Thymus (tissue), 11 donors: Measurements from ENCODE around the gene PRKN. TPM values are rescaled to one million over a fixed set of nuclear protein-coding genes. Genes with fewer than 3 reads are reported as not detected.
A peak's percentile ranks its signal among the peaks of the same experiment; 100 is the strongest.

ENCODE experiments used
- DNase-seq, 9 donors: peaks; one replicate each; pipeline ENCODE4 v3.0.0-alpha.2; 2013; ENCODE audit warnings: low spot score in 9 of 9, low read depth in 6 of 9, missing footprints in 1 of 9
- H3K27ac ChIP-seq, 2 donors: one replicate each; pipeline ENCODE4 v1.5.1; 2013; ENCODE audit warnings: control low read depth in 1 of 2, low read depth in 1 of 2, low read length in 1 of 2, mild to moderate bottlenecking in 1 of 2, moderate library complexity in 1 of 2
- H3K27me3 ChIP-seq, 2 donors: one replicate each; pipeline ENCODE4 v1.5.1; 2013; ENCODE audit warnings: low read length in 1 of 2; ENCODE audit not compliant: control insufficient read depth in 2 of 2, insufficient read depth in 1 of 2
- H3K36me3 ChIP-seq, 2 donors: one replicate each; pipeline ENCODE4 v1.5.1; 2013; ENCODE audit warnings: low read length in 1 of 2, mild to moderate bottlenecking in 1 of 2, moderate library complexity in 1 of 2; ENCODE audit not compliant: control insufficient read depth in 2 of 2, insufficient read depth in 2 of 2
- H3K4me1 ChIP-seq, 2 donors: one replicate each; pipeline ENCODE4 v1.5.1; 2013; ENCODE audit warnings: low read length in 2 of 2; ENCODE audit not compliant: control insufficient read depth in 2 of 2, insufficient read depth in 2 of 2
- H3K4me3 ChIP-seq, 2 donors: one replicate each; pipeline ENCODE4 v1.5.1; 2013; ENCODE audit warnings: low read length in 2 of 2, control low read depth in 1 of 2, mild to moderate bottlenecking in 1 of 2
- H3K9me3 ChIP-seq, 2 donors: one replicate each; pipeline ENCODE4 v1.5.1; 2013; ENCODE audit warnings: low read length in 1 of 2, mild to moderate bottlenecking in 1 of 2; ENCODE audit not compliant: control insufficient read depth in 2 of 2, insufficient read depth in 1 of 2
- WGBS: extraction: QIAGEN DNeasy Blood & Tissue Kit; methylation state at CpG from one replicate; pipeline ENCODE4 v1.1.7; 2013; 5-methylcytosine and 5-hydroxymethylcytosine counted together
- polyA plus RNA-seq: library from polyadenylated mRNA; stranded (reverse); fragments of 200-250 nt; gene quantifications from one replicate; pipeline ENCODE4 v1.2.3, GENCODE V29; 2013
- total RNA-seq: library from RNA; stranded (reverse); fragments of 120-200 nt; gene quantifications from one replicate; pipeline ENCODE4 v1.2.4, GENCODE V29; 2013
- donor health status: healthy.

The PRKN gene
- total and polyA plus RNA-seq, 2 donors = 0.48 to 0.71 TPM

DNA sequence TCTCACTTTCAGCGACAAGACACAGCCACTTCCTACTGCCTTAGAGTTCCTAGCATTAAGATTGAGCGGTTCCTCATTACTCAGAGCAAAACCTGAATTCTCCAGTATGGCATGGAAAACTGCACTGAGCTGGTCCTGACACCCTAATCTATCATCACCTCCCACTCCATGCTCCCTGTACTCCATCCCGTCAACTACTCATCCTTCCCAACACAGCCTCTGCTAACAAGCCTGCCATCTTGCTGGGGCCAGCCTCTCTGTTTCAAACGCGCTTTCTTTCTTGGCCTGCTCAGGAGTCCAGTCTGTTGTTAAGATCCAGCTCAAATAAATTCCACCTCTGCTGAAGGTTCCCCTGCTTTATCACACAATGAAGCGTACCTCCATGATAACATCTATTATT lies 12.0 kb downstream of the PRKN start:
- no peak for DNase-seq
- H3K36me3 ChIP-seq = no peaks in the 10 kb centered on the region
- no peak overlapping the region for H3K4me3 ChIP-seq
- no peak overlapping the region for H3K27ac ChIP-seq
- no peaks in the 10 kb centered on the region for H3K4me1 ChIP-seq
- H3K9me3 ChIP-seq = peaks cover 0 to 3% of the 10 kb centered on the region in 2 donors
- no peaks in the 10 kb centered on the region for H3K27me3 ChIP-seq
- 94% methylated on average over 6 of the region's 6 CpGs for WGBS

DNA sequence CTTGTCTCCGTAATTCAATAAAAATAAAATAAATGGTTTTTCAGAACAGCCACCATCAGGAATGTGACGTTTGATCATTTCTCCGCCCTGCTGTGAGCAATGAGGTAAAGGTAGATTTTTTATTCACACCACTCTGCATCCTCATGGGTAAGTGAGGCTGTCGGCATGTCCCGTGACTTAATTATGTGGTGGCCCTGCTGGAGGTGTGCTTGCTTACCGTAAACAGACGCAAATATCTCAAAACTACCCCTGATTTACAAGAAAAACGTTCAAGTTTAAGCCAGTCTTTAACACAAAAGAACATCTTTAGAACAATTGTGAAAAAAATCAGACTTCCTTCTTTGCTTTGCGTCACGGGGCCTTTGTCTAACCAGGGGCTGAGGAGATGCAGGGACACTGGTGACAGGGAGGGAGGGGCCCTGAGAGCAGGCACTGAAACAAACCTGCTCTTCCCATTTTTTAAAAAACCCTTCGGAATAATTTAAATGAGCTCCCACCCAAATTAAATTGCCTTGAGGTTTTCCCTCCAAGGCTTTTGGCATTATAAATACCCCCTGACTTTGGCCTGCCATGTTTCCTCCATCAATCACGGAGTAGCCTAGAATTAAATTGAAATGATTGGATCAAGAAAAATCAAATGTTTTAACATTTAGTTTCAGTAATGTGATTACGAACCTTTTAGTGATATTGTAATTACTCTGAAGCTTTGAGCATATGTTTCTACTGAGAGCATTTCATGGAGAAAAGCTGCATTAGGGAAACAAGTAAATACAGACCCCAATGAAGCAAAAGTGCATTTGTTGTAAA lies 13.4 kb downstream of the PRKN start:
- H3K27me3 ChIP-seq = no peaks in the 10 kb centered on the region
- 84% methylated on average over 13 of the region's 13 CpGs for WGBS
- H3K4me1 ChIP-seq = no peaks in the 10 kb centered on the region
- peaks cover 0 to 3% of the 10 kb centered on the region in 2 donors for H3K9me3 ChIP-seq
- DNase-seq = no peak
- H3K4me3 ChIP-seq = no peak overlapping the region
- no peaks in the 10 kb centered on the region for H3K36me3 ChIP-seq
- no peak overlapping the region for H3K27ac ChIP-seq

DNA sequence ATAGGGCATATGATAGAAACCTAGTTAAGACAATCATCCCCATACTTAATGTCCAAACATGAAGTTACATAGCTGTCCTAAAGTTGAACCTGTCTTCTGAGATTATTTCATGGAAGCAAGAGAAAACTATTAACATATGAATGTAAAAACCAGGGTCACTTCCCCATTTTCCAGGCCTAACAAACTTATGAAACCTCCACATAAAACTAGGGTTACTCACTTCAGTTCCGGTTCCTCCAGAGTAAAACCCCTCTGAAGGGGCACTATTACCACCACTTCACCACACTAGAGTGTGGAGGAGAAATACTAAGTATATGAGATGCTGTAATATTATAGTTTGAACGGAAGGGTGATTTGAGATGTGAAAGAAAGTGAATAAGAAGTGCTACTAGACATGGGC lies 14.9 kb downstream of the PRKN start:
- H3K9me3 ChIP-seq = peaks cover 0 to 3% of the 10 kb centered on the region in 2 donors
- no peaks in the 10 kb centered on the region for H3K36me3 ChIP-seq
- H3K4me1 ChIP-seq = no peaks in the 10 kb centered on the region
- no peak for DNase-seq
- H3K4me3 ChIP-seq = no peak overlapping the region
- H3K27ac ChIP-seq = no peak overlapping the region
- 92% methylated on average over 2 of the region's 2 CpGs for WGBS
- H3K27me3 ChIP-seq = no peaks in the 10 kb centered on the region

DNA sequence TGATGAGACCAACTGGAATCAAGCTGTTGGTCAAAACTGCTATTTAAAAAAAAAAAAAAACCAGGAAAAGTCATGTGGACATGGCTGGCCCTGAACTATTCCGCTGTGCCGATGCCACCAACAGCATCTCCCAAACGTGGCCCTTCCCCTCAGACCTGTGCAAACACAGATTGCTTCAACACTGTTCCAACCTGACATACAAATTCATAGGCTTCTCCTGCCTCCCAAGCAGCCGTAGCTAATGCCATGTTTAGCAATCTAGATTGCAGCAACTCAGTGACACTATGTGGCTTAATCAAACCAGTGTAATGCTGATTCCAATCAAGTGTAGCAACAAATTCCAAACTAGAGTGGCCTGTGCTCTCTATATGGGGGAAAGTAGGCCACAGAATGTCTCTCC lies 16.2 kb downstream of the PRKN start:
- WGBS = 96% methylated on average over 4 of the region's 4 CpGs
- H3K36me3 ChIP-seq = no peaks in the 10 kb centered on the region

GRCh38 chr6:162710936-162711335 lies 16.6 kb downstream of the PRKN start:
- H3K27ac ChIP-seq = no peak overlapping the region
- no peak for DNase-seq
- whole genome bisulfite sequencing = 97% methylated on average over 2 of the region's 2 CpGs

More for the DNA sequence above, 16.2 kb downstream of the PRKN start:
- no peaks in the 10 kb centered on the region for H3K27me3 ChIP-seq
- H3K4me3 ChIP-seq = no peak overlapping the region
- H3K27ac ChIP-seq = no peak overlapping the region
- no peaks in the 10 kb centered on the region for H3K9me3 ChIP-seq
- DNase-seq = no peak
- no peaks in the 10 kb centered on the region for H3K4me1 ChIP-seq

DNA sequence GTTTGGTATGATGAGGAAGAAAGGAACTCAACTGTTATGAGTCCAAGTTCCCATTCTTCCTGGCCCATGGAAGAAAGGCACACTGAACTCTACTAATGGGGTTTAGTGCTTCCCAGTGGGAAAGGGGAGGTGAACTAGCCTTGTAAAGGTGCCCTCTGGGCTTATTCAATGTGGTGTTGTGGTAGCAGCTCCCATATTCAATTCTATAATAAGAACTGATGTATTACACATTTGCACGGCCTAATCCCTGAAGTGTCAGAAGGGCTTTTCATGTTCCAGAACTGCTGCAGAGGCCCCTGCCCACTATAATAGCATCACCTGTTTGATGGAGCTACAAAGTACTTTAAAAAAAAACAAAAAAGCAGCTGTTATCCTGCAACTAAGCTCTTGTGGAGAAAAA lies 17.1 kb downstream of the PRKN start:
- no peak for DNase-seq
- Histone ChIP-seq H3K36me3 (no peaks in the 10 kb centered on the region), H3K27ac (no peak overlapping the region), H3K4me1 (no peaks in the 10 kb centered on the region), H3K9me3 (no peaks in the 10 kb centered on the region), H3K27me3 (no peaks in the 10 kb centered on the region), H3K4me3 (no peak overlapping the region)
- 98% methylated on average over 1 of the region's 1 CpG for WGBS

More at GRCh38 chr6:162710936-162711335, 16.6 kb downstream of the PRKN start:
- H3K4me3 ChIP-seq = no peak overlapping the region
- H3K27me3 ChIP-seq = no peaks in the 10 kb centered on the region
- H3K36me3 ChIP-seq = no peaks in the 10 kb centered on the region
- no peaks in the 10 kb centered on the region for H3K4me1 ChIP-seq
- no peaks in the 10 kb centered on the region for H3K9me3 ChIP-seq

DNA sequence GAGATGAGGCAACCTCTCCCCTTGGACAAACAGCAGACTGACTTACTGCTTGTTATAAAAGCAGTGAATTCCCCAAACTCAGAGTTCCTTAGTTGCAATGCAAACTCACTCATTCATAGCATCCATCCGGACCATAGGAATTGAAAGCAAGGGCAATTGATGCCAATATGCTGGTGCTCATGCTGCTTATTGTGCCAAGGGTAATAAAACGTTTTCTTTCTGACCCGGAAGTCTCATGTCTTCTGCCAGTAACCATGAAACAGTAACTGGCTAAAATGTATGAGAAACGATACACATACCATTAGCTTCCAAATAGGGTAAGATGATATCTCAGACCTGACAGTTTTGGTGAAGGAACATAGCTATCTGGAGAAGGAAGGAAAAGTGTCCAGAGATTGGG lies 18.1 kb downstream of the PRKN start:
- Histone ChIP-seq H3K27me3 (no peaks in the 10 kb centered on the region), H3K4me1 (no peaks in the 10 kb centered on the region), H3K36me3 (no peaks in the 10 kb centered on the region), H3K4me3 (no peak overlapping the region), H3K9me3 (no peaks in the 10 kb centered on the region), H3K27ac (no peak overlapping the region)
- 89% methylated on average over 4 of the region's 4 CpGs for WGBS
- no peak for DNase-seq

- Histone ChIP-seq H3K4me1 (no peaks in the 10 kb centered on the region), H3K4me3 (no peak overlapping the region), H3K36me3 (no peaks in the 10 kb centered on the region), H3K27ac (no peak overlapping the region), H3K27me3 (no peaks in the 10 kb centered on the region), H3K9me3 (no peaks in the 10 kb centered on the region)
- no peak for DNase-seq
- WGBS = 95% methylated on average over 6 of the region's 6 CpGs
Observed at GRCh38 chr6:162708971-162709370, 18.6 kb downstream of the PRKN start.

DNA sequence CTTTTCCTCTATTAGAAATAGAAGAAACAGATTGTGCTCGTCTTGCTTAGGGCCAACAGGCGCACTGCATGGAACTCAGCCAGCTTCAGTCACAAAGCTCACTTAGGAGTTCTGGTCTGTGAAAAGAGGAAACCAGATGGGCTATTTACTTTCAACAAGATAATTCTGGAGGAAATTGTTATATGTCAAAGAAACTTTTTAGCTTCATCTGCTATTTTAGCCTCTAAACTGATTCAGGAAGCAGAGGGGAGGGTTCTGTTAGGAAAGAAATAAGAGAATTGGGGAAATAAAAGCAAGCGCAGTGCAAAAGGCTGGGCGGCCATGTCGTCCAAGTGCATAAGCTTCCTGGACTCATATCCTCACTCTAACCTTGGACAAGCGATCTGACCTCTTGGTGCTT lies 21.3 kb downstream of the PRKN start:
- no peak overlapping the region for H3K27ac ChIP-seq
- WGBS = 18% methylated on average over 6 of the region's 6 CpGs
- DNase-seq = peak in 1 of 9 donors; percentile 13
- H3K4me1 ChIP-seq = no peaks in the 10 kb centered on the region
- H3K36me3 ChIP-seq = no peaks in the 10 kb centered on the region
- H3K9me3 ChIP-seq = no peaks in the 10 kb centered on the region
- H3K4me3 ChIP-seq = no peak overlapping the region
- no peaks in the 10 kb centered on the region for H3K27me3 ChIP-seq
